Adrenal gland (tissue), 5 donors: ENCODE measurements around the gene ZBTB12.

ENCODE experiments used
- POLR2A ChIP-seq, 2 donors: fragments of 450-650 bp; IDR thresholded peaks; one replicate each; pipeline ENCODE4 v1.6.1; 2017; ENCODE audit warnings: antibody characterized with exemption in 2 of 2, mild to moderate bottlenecking in 2 of 2, moderate library complexity in 1 of 2
- TF ChIP-seq, protein P1 (sequence below), 6 experiments: fragments of 450-650 bp in 4 of 6; fragments of 200-600 bp in 2 of 6; sonication (generic) in 1 of 6; IDR thresholded peaks; 1 replicate in 5 of 6; 2 replicates in 1 of 6; pipeline versions ENCODE4 v1.5.1 to v1.8.0; 2016 to 2021; ENCODE audit warnings: antibody characterized with exemption in 6 of 6, mild to moderate bottlenecking in 2 of 6, moderate library complexity in 1 of 6
- donor health status: DM: no; HTN: no; CAD: no.

DNA sequence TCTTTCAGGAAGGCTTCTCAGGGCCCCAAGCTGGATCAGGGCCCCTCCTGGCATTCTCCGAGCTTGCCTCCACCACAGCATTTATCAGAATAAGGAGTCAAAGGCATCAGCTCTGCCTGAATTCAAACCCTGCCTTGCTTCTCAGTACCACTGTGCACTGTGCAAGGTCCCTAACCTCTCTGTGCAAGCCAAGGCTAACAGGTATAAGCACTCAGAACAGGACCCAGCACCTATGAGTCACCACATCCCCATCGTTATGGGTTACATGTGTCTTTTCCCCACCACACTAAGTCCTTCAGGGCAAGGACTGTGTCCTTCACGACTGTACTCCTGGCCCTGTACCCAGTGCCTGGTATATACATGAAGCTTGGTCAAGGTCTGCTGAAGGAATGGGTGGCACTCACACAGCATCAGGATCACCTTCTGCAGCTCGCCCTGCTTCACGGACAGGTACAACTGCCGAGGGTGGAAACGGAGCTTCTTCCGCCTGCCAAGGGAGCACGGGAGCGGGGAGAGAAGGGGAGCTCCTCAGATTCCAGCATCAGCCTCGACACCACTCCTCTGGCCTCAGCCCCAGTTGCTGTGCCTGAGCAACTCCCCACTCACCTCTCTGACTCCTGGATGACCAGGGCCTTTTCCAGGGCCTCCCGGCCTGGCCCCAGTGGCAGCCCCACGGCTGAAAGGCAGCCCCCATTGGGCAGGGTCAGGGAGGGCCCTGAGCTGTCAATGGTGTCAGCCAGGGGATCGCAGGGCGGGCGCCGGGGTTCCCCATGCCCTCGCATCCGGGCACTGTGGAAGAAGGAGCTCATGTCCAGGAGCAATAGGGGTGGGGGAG, 14.5 kb downstream of the ZBTB12 start:
- TF ChIP-seq, protein P1, sequence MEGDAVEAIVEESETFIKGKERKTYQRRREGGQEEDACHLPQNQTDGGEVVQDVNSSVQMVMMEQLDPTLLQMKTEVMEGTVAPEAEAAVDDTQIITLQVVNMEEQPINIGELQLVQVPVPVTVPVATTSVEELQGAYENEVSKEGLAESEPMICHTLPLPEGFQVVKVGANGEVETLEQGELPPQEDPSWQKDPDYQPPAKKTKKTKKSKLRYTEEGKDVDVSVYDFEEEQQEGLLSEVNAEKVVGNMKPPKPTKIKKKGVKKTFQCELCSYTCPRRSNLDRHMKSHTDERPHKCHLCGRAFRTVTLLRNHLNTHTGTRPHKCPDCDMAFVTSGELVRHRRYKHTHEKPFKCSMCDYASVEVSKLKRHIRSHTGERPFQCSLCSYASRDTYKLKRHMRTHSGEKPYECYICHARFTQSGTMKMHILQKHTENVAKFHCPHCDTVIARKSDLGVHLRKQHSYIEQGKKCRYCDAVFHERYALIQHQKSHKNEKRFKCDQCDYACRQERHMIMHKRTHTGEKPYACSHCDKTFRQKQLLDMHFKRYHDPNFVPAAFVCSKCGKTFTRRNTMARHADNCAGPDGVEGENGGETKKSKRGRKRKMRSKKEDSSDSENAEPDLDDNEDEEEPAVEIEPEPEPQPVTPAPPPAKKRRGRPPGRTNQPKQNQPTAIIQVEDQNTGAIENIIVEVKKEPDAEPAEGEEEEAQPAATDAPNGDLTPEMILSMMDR (IDR thresholded peaks at IDR 0.05) = no peak
- TF ChIP-seq POLR2A (IDR thresholded peaks at IDR 0.05) = no peak
